ENCODE data around the gene TF. TPM values are rescaled to one million over a fixed set of nuclear protein-coding genes. Genes with fewer than 3 reads are reported as not detected.

The TF gene
- total RNA-seq, 1 donor from 2014 or later, result 2.5 TPM

DNA sequence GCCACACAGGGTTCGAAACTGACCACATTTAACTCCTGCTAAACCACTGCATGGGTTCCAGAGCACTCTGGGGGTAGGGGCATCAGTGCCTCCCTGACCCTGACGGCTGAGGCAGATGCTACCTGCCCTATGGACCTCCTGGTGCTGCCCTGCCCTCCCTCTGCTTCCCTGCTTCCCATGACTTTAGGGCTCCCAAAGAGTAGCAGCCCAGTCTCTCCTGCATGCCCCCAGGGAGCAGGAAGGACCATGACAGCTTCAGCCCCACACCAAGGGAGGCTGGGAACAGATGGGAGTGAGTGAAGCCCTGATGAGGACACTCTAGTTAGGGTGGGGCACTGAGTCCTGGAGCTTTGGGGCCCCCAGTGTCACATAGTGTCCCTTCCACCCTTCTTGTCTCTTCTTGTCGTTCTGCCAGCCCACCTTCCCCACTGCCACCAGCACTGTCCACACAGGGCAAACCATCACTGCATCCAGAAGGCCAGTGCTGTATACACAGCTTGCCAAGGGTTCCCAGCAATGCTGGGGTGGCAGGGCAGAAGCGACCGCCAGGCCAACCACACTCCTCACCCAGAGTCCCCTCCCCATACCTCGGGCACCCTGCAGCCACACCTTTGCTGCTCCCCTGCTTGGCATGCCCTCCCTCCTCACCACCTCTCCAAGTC, 90.4 kb downstream of the TF start:
- DNase-seq, result no peak

DNA sequence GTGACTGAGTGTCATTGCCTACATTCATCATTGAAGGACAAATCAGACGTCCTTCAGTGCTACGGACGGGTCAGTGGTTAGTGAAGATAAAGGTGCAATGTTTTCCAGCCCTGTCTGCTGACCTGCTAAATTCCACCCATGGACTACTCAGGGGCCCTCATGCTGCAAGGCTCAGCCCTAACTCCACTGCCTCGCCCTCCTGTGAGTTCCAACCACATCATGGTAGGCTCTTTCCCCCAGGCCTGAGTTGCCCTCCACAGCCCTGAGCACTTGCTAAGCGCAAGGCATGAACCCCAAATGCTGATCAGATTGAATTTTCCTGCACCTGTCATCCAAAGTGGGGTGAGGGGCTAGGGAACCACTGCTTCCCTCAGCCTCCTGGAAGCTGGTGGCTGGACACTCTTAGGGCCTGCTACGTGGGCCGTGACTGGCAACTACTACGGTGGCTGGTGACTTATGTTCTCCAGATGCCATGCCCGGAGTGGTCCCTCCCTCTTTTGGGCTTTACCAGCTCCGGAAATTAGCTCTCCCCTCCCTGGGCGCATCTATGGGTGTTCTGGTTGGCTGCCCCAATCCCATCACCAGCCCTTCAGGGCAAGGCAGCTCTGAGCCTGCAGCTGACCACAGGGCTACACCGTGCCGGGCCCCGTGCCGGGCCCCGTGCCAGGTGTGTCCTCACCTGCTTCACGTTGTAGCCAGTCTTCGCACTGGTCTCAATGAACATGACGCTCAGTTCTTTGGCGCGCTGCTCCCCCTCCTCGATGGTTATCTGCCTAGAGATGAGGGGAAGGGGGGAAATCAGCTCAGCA, 91.5 kb downstream of the TF start:
- no peak for DNase-seq

- no peak for DNase-seq
Measured at GRCh38 chr3:133838296-133838789, 92.2 kb downstream of the TF start.

DNA sequence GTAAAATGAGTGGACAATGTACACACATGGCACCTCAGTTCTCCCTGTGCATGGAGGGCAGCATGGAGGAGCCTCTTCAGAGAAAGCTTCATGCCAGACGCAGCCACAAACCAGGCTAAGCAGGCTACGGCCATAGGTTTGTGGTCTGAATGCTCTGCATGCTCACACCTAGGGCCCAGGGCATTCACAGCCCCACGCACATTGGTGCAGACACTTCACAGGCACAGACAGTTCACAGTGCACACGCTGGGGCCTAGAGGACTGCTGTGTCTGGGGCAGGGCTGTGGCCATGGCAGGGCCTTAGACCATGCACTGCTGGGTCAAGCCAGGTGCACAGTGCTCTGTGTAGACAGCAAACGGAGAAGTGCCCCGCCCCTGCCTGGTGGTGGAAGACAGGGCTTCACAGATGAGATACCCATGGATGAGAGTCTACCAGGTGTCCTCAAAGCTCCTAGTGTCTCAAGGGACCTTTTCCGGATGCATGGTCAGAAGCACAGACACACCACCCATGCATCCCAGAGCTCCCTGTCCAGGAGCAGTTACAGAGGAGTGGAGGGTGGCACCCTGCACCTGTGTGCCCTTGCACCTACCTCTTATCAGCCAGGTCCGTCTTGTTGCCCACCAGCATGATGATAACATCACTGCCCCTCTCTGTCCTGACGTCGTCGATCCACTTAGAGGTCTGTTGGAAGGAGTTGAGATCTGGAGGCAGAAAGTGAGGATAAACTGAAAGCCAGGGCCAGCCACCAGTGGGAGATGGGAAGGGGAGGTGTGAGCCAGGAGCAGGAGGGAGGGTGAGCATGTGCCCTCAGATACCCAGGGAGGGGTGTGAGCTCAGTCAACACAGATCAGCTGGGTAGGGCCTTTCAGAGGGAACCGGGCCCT, 93.0 kb downstream of the TF start:
- no peak for DNase-seq

GRCh38 chr3:133840055-133840737, 94.0 kb downstream of the TF start:
- DNase-seq, result no peak

- DNase-seq, result no peak
Measured at GRCh38 chr3:133840767-133841166, 94.6 kb downstream of the TF start.

DNA sequence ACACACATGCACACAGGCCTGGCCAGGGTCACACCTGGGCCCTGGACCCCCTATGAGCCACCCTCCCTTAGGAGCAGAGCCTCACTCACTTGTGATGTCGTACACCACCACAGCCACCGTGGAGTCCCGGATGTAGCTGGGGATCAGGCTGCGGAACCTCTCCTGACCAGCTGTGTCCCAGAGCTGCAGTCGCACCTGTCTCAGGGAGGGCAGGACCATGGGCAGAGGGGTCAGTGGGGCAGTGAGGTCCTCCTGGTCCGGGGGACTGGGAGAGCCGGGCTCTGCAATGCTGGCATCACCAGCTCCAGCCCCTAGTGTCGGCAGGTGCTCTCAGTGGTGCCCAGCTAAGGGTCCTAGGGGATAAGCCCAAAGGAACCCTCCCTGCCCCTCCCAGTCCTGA, 95.0 kb downstream of the TF start:
- DNase-seq, result no peak

GRCh38 chr3:133842158-133842557, 96.0 kb downstream of the TF start:
- no peak for DNase-seq

- DNase-seq, result no peak
Measured at GRCh38 chr3:133843634-133844033, 97.4 kb downstream of the TF start.

- no peak for DNase-seq
Measured at GRCh38 chr3:133845127-133845526, 98.9 kb downstream of the TF start.

Small RNAs within 50 kb of the gene (small RNA-seq; reads per million reads assigned to genes)
- not detected for gene RNA5SP140

Other genes starting within 250 kb of the TF start
- gene CDV3, start 172.7 kb upstream of the TF start, total RNA-seq, result 117 TPM
- 47.9 TPM for gene TOPBP1, start 84.5 kb upstream of the TF start, total RNA-seq
- gene SRPRB, start 59.4 kb downstream of the TF start, total RNA-seq, result 32.8 TPM
- 52.6 TPM for gene RAB6B, start 149.5 kb downstream of the TF start, total RNA-seq

Measured in occipital lobe (tissue), 3 donors.